ENCODE measurements around the gene TSHZ2.

Gene TSHZ2

DNA sequence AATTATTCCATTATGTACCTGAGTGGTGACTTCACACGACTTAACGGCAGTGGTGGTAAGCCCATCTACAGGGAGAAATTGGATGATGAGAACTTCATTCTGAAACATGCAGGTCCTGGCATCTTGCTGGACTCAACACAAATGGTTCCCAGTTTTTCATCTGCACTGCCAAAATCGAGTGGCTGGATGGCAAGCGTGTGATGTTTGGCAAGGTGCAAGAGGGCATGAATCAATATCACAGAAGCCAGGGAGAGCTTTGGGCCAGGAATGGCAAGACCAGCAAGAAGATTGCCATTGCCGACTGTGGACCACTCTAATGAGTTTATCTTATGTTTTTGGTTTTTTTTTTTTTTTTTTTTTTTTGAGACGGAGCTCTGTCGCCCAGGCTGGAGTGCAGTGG, 449.2 kb downstream of the TSHZ2 start:
- TF ChIP-seq EZH2phosphoT487 (IDR thresholded peaks at IDR 0.05; ENCODE audit: low read depth): no peak
- TF ChIP-seq, protein P1, sequence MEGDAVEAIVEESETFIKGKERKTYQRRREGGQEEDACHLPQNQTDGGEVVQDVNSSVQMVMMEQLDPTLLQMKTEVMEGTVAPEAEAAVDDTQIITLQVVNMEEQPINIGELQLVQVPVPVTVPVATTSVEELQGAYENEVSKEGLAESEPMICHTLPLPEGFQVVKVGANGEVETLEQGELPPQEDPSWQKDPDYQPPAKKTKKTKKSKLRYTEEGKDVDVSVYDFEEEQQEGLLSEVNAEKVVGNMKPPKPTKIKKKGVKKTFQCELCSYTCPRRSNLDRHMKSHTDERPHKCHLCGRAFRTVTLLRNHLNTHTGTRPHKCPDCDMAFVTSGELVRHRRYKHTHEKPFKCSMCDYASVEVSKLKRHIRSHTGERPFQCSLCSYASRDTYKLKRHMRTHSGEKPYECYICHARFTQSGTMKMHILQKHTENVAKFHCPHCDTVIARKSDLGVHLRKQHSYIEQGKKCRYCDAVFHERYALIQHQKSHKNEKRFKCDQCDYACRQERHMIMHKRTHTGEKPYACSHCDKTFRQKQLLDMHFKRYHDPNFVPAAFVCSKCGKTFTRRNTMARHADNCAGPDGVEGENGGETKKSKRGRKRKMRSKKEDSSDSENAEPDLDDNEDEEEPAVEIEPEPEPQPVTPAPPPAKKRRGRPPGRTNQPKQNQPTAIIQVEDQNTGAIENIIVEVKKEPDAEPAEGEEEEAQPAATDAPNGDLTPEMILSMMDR (IDR thresholded peaks at IDR 0.05; ENCODE audit: low read depth, low read length): no peak
- H3K9me3 ChIP-seq (ENCODE audit: insufficient read depth, low read length): no peaks in the 10 kb centered on the region
- no peaks in the 10 kb centered on the region for H3K79me2 ChIP-seq (ENCODE audit: low read length)
- H3K9ac ChIP-seq (ENCODE audit: low read length): no peak overlapping the region
- no peak overlapping the region for H3K4me2 ChIP-seq (ENCODE audit: low read length)
- H3K4me3 ChIP-seq (ENCODE audit: low read length): no peak overlapping the region
- H3K27ac ChIP-seq (ENCODE audit: low read length): no peak overlapping the region
- no peaks in the 10 kb centered on the region for H3K36me3 ChIP-seq (replicated peaks; ENCODE audit: low read depth, low read length)
- peaks cover 7% of the 10 kb centered on the region; the same call in 1 of the 2 replicates for H3K27me3 ChIP-seq (ENCODE audit: low read depth, low read length)
- no peaks in the 10 kb centered on the region for H3K4me1 ChIP-seq (ENCODE audit: low read length)
- no peak overlapping the region for H2AFZ ChIP-seq (ENCODE audit: low read depth, low read length)
- no peaks in the 10 kb centered on the region for H4K20me1 ChIP-seq (ENCODE audit: insufficient read depth, low read length)

DNA sequence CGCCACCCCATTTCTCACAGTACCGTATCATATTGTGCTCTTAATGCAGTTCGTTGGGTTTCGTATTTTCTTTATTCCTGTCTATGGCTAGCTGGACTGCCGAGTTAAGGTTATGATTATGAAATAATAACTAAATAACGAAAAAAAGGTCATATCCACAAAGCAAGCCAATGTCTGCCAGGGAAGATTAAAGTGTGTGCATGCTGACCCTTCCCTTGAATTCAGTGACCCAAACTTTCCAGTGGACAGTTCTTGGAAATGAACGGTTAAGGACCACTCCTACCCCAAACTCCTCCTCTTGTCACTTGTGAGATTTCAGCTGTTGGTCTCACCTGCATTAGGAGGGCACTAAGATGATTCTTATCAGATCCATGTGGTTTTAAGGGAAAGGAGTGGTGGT, 449.9 kb downstream of the TSHZ2 start:
- H3K27me3 ChIP-seq (ENCODE audit: low read depth, low read length): peaks cover 7% of the 10 kb centered on the region; the same call in 1 of the 2 replicates
- no peaks in the 10 kb centered on the region for H4K20me1 ChIP-seq (ENCODE audit: insufficient read depth, low read length)
- H3K9ac ChIP-seq (ENCODE audit: low read length): no peak overlapping the region
- no peak overlapping the region for H2AFZ ChIP-seq (ENCODE audit: low read depth, low read length)
- no peak for TF ChIP-seq EZH2phosphoT487 (IDR thresholded peaks at IDR 0.05; ENCODE audit: low read depth)
- TF ChIP-seq, protein P1 (IDR thresholded peaks at IDR 0.05; ENCODE audit: low read depth, low read length): no peak
- no peaks in the 10 kb centered on the region for H3K4me1 ChIP-seq (ENCODE audit: low read length)
- H3K79me2 ChIP-seq (ENCODE audit: low read length): no peaks in the 10 kb centered on the region
- H3K4me3 ChIP-seq (ENCODE audit: low read length): no peak overlapping the region
- H3K4me2 ChIP-seq (ENCODE audit: low read length): no peak overlapping the region
- H3K27ac ChIP-seq (ENCODE audit: low read length): no peak overlapping the region
- no peaks in the 10 kb centered on the region for H3K36me3 ChIP-seq (replicated peaks; ENCODE audit: low read depth, low read length)
- no peaks in the 10 kb centered on the region for H3K9me3 ChIP-seq (ENCODE audit: insufficient read depth, low read length)

GRCh38 chr20:53423587-53424146, 451.5 kb downstream of the TSHZ2 start:
- no peak overlapping the region for H3K9ac ChIP-seq (ENCODE audit: low read length)

DNA sequence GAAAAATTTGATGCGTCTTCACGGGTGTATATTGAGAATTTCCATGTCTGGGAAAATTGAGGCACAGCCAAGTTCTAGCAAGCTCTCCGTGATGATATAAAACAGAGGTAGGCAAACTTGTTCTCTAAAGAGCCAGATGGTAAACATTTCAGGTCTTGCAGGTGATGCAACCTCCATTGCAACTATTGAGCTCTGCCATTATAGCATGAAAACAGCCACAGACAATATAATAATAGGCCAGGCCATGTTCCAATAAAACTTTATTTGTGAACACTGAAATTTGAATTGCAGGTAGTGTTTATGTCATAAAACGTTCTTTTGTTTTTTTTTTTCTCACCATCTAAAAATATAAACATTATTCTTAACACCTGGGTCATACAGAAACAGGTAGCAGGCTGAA, 453.3 kb downstream of the TSHZ2 start:
- H3K4me3 ChIP-seq (ENCODE audit: low read length): no peak overlapping the region
- no peaks in the 10 kb centered on the region for H3K36me3 ChIP-seq (replicated peaks; ENCODE audit: low read depth, low read length)
- no peaks in the 10 kb centered on the region for H3K79me2 ChIP-seq (ENCODE audit: low read length)
- peaks cover 7% of the 10 kb centered on the region; the same call in 1 of the 2 replicates for H3K27me3 ChIP-seq (ENCODE audit: low read depth, low read length)
- H3K4me2 ChIP-seq (ENCODE audit: low read length): no peak overlapping the region
- no peaks in the 10 kb centered on the region for H4K20me1 ChIP-seq (ENCODE audit: insufficient read depth, low read length)
- no peak overlapping the region for H3K9ac ChIP-seq (ENCODE audit: low read length)
- H2AFZ ChIP-seq (ENCODE audit: low read depth, low read length): no peak overlapping the region
- no peak overlapping the region for H3K27ac ChIP-seq (ENCODE audit: low read length)
- H3K9me3 ChIP-seq (ENCODE audit: insufficient read depth, low read length): no peaks in the 10 kb centered on the region
- no peaks in the 10 kb centered on the region for H3K4me1 ChIP-seq (ENCODE audit: low read length)
- TF ChIP-seq, protein P1 (IDR thresholded peaks at IDR 0.05; ENCODE audit: low read depth, low read length): no peak
- no peak for TF ChIP-seq EZH2phosphoT487 (IDR thresholded peaks at IDR 0.05; ENCODE audit: low read depth)

More at GRCh38 chr20:53423587-53424146, 451.5 kb downstream of the TSHZ2 start:
- no peak overlapping the region for H3K4me3 ChIP-seq (ENCODE audit: low read length)
- no peak overlapping the region for H3K27ac ChIP-seq (ENCODE audit: low read length)
- H2AFZ ChIP-seq (ENCODE audit: low read depth, low read length): no peak overlapping the region
- no peaks in the 10 kb centered on the region for H3K36me3 ChIP-seq (replicated peaks; ENCODE audit: low read depth, low read length)
- no peak overlapping the region for H3K4me2 ChIP-seq (ENCODE audit: low read length)
- no peak for TF ChIP-seq EZH2phosphoT487 (IDR thresholded peaks at IDR 0.05; ENCODE audit: low read depth)
- TF ChIP-seq, protein P1 (IDR thresholded peaks at IDR 0.05; ENCODE audit: low read depth, low read length): no peak
- H3K79me2 ChIP-seq (ENCODE audit: low read length): no peaks in the 10 kb centered on the region
- no peaks in the 10 kb centered on the region for H4K20me1 ChIP-seq (ENCODE audit: insufficient read depth, low read length)
- H3K27me3 ChIP-seq (ENCODE audit: low read depth, low read length): peaks cover 7% of the 10 kb centered on the region; the same call in 1 of the 2 replicates
- H3K9me3 ChIP-seq (ENCODE audit: insufficient read depth, low read length): no peaks in the 10 kb centered on the region
- no peaks in the 10 kb centered on the region for H3K4me1 ChIP-seq (ENCODE audit: low read length)
